HG03432 (cell line): Measurements from ENCODE around the gene DSN1.

Experiments
- ATAC-seq: cut with Tn5 transposase; IDR thresholded peaks from one replicate; pipeline ENCODE4 v1.9.1; 2021; ENCODE audit warnings: mild to moderate bottlenecking, moderate library complexity; ENCODE audit not compliant: unreplicated experiment

Gene DSN1

GRCh38 chr20:36796117-36796516, 22.6 kb upstream of the DSN1 start:
- ATAC-seq: no peak

DNA sequence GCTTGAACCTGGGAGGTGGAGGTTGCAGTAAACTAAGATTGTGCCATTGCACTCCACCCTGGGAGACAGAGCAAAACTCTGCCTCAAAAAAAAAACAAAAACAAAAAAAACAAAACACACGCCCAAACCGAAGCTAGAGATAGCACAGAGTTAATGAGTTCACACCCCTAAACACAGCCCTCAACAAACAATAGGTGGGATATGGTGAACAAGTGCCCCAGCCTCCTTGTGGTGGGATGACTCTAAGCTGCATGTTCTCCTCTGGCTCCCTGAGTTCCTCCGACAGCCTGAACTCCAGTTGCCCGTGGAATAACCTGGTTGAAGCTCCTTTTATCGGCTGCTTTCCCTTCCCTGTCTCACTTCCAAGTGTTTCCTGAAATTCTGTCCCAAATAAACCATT, 22.1 kb upstream of the DSN1 start:
- ATAC-seq: no peak

DNA sequence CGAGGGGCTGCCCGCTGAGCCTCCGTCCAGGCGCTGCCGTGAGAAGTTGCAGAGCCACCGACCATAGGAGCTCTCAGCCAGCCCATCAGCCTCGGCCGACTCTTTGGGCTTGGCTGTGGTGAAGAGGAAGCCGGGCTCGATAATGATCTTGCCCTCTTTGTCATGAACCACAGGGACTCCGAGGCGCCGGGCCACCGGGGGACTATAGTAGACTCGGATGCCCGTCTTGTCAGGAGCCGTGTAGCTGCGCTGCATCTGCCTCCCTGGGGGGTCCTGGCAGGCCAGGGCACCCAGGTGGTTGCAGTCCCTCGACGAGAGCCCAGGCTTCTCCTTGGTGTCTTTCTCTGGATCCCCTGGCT, 20.5 kb upstream of the DSN1 start:
- no peak for ATAC-seq

- no peak for ATAC-seq
These were observed 19.9 kb upstream of the DSN1 start for GRCh38 chr20:36793294-36794115.

- ATAC-seq: no peak
These were observed 18.9 kb upstream of the DSN1 start for GRCh38 chr20:36792422-36792821.

DNA sequence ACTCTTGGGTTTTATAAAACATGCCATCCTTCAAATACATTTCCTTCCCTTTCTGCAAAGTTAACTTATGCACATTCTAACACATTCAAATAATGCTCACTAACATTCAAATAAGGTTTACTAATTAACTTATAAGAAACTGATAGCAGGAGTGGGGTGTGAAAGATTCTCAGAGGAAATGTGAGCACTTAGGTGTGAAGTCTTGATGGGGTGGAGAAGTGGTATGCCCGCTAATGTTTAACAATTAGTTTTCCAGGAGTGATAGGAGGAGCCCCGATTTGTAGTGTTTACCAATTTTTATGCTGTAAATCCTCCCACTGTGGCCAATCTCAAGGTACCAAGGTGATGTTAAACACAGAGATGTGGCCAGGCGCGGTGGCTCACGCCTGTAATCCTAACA, 18.3 kb upstream of the DSN1 start:
- no peak for ATAC-seq

DNA sequence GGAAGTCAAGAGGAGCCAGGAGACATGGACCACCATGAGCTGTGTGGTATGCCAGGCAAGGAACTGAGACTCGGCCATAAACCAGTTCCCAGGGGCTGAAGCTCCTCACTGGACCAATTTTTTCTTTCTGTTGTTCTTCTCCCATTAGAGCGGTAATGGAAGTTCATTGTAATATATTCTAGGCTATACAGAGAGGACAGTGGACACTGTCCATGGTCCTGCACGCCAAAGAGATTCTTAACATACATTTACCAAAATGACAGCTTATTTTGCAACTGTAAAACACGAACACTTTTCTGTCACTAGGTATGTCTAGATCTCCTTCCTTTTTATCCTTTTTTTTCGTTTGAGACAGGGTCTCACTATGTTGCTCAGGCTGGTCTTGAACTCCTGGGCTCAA, 13.1 kb upstream of the DSN1 start:
- no peak for ATAC-seq

- no peak for ATAC-seq
These were observed 12.7 kb upstream of the DSN1 start for GRCh38 chr20:36786246-36786645.

DNA sequence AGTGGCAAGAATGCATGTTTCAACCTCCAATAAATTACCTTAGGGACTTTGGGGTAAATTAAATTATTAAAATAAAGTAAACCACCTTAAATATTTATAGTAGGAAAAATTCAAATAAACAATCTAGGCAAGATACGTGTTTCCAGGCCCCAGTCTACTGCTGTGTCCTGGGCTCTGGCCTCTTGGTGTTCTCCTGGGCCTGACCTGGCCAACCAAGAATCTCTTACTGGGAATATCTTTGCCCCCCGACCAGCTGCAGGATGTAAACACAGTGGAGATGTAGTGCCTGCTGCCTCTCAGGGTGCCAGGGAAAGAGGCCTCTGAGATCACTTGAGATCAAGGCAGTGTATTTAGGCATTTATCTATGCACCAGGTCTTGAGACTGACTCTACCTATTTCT, 11.7 kb upstream of the DSN1 start:
- no peak for ATAC-seq

DNA sequence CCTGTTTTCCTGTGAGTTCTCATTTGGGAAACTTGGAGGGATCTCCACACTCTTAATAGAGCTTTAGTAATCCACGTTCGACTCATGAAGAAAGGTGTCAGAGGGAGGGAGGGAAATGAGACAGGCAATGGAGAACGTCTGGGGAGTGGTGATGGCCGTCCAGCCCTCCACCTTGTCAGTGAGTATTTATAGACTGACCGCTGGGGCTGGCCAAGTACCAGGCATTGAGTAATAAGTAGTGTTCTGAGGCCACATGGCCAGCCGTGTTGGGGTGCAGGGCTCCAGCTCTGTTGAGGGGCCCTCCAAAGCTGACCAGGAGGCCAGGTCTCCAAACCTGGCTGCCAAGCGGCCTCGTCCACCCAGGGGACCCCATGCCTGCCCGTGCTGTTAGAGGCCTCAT, 11.3 kb upstream of the DSN1 start:
- no peak for ATAC-seq

DNA sequence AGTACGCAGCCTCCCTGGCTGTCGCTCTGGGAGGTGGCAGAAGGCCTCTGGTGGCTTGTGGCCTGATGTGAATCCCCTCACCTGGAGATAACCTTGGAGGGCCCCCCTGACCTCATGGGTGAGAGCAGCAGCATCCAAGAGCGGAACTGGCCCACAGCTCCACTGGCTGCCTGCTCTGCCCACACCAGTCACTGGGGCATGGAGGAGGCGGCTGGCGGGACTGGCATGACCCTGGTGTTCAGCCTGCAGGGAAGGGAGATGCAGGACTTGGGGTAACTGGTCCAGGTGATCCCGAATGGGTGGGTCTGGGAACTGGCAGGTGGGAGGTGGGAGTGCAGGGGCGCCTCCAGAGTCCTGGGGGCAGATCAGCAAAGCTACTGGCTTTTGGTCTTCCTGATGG, 10.6 kb upstream of the DSN1 start:
- ATAC-seq: no peak

DNA sequence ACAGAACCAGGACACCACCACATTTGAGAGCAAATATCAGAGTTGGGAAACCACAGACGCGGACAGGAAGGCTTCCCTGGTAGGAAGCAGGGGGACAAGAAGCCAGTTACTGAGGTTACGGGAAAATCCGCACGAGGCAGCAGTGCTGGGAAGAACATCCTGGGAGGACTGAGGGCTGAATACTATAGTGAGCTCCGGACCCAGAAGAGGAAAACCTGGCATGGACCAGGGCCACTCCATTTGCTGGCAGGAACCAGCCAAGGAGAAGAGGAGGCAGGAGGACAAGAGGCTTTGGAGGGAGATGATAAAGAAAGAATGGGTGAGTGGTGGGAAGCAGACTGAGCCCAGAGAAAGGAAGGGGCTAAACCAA, 6.1 kb upstream of the DSN1 start:
- no peak for ATAC-seq

DNA sequence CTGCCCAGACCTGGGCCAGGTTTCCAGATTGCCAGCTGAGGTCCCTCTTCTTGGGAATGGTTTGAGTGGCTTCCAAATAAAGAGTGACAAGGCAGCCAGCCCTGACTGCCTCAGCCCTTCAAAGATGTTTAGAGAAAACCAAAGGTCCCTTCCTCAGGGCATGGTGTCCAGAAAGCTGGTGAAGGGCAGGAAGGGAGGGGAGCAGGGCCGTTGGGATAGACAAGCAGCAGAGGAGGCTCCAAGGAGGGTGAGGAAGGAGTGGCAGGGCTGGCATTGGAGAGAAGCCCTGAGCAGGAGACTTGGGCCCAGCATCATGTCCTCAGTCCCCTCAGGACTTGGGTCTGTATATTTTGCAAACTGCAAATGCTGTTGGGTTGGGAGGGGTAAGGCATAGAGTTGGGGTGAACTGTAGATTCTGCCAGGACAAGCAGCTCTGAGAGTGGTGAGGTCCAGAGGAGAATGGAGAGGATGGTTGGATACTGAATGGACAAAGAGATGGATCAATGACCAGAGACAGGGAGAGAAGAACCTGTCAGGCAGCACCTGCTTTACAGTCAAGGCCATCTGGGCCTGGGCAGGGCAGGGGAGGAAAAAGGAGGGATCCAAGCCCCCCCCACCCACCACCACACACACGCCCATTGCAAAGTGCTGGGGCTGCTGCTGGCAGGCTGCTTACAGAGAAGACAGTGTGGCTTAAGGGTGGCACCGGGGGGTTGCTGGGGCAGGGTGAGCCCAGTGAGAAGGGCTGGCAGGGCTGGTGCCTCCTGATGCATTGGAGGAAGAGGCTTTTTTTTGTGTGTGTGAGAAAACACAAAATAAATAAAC, 5.5 kb upstream of the DSN1 start:
- ATAC-seq: no peak

DNA sequence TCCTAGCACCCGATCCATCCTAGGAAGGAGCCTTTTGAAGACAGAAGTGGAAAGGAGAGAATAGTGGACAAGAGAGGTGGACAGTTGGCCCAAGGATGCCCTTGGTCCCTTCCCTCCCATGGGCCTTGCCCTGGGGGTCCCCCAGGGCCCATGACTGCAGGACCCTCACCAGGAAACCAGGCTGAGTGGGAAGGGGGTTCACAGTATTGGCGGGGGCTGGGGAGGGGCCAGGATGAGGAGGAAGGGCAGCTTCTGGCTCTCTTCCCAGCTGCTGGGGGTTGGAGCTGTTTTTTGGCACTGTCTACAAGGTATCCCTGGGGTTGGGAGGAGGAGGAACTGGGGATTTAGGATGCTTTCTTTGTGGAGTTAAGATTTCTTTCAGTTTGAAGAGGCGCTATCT, 4.0 kb upstream of the DSN1 start:
- ATAC-seq: no peak

DNA sequence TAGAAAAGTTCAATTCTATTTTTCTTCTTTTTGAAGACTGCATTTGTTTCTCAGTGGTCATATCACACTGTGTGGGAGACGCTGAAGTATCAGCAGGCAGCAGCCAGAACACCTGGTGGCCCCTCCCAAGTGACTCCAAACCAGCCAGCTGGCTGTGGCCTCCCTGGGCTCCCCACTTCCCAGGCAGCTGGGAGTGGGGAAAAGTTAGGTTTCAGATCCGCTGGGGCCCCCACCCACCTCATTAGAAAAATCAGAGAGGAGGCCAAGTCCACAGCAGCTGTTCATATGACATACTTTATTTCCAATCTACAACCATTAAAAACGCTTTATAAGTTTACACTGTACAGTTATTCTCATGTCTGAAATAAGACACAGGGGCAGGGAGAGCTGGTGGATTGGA, 3.6 kb upstream of the DSN1 start:
- ATAC-seq: no peak

GRCh38 chr20:36775826-36776225, 2.3 kb upstream of the DSN1 start:
- ATAC-seq: no peak

DNA sequence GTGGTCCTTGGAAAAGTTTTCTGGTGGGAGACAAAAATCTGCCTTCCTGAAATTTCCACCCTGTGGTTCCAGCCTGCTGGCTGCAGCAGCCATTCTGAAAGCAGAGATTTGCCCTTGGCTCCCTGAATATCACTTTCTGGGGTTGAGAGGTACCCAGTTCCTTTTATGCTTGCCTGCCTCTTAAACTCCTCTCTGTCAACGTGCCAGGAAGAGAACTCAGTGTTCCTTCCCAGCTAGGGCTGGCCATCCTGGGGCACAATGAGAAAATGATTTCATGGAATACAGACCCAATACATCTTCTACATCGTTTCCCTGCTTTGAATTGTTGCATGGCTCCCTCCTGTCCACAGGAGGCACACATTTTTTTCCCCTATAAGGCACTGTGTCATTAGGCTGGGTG, 1.6 kb upstream of the DSN1 start:
- ATAC-seq: no peak

DNA sequence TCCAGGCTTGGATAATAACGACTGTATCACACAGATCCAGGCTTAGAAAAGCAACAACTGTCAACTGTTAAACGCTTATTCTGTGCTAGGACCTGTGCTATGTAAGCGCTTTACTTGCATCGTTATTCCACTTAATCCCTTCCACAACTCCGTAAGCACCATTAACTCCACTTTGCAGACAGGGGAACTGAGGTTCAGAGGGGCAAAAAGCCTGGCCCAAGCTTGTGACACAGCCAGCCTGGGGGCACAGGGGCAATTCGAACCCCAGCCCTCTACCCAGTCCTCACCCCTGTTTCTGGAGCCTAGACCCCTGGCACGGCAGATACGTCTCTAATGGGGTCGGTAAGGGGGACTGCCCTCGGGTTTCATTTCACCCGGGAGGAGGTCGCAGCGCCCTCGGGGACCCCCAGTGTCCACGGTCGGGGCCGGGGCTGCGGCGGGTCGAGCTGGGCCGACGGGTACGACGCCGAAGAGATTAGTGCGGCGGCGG, 411 bp downstream of the DSN1 start:
- peak; percentile 17 for ATAC-seq

DNA sequence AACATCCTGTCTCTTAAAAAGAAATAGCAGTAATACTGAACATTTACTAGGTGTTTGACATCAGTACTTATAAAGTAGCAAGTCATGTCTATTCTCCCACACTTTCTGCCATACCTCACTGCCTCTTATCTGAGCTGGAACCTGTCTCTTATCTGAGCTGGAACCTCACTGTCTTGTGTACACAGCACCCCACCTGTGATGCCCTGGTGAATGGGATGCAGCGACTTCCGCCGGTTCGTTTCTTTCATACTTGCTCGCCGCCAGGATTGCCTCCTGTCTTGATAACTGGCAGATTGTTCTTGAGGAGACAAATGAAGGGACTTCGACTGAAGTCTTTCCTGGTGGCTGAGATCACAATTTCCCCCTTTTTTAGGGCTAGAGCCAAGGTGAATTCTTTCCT, 2.9 kb downstream of the DSN1 start:
- ATAC-seq: no peak

- ATAC-seq: no peak
These were observed 4.7 kb downstream of the DSN1 start for GRCh38 chr20:36768768-36769430.

GRCh38 chr20:36761125-36761524, 12.4 kb downstream of the DSN1 start:
- no peak for ATAC-seq

DNA sequence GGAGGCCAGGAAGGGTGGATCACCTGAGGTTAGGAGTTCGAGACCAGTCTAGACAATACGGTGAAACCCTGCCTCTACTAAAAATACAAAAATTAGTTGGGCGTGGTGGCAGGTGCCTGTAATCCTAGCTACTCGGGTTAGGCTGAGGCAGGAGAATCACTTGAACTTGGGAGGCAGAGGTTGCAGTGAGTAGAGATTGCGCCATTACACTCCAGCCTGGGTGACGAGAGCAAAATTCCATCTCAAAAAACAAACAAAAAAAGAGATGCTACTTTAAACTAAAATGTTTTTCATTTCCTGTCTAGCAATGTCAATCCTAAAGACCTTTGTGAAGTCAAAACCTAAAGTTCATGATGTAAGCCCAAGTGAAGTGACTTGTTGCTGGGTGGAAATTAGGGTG, 12.9 kb downstream of the DSN1 start:
- ATAC-seq: no peak
